Fibroblast of peridontal ligament (primary cell): ENCODE data around the gene NUP107.

Source experiments
- DNase-seq: peaks from one replicate; pipeline ENCODE4 v3.0.0-alpha.2; 2010; ENCODE audit errors: extremely low read depth

NUP107 gene

DNA sequence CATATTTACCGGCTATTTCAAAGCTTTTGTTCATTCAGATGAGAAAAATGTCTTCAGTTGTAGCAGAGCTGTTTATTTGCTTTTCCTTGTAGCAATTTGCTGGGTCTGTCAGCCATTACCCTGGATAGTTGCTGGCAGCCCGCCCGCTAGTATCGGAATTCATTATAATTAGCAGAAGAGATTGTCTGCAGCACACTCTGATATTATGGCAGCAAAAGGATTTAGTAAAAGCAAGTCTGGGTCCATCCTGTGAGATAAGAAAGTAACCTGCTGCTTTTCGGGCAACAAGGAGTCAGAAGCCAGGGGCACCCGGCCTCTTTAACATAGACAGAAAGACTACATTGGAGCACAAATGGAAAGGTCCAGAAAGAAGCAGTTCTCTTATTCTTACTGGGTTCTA lies 53.1 kb downstream of the NUP107 start:
- no peak for DNase-seq

DNA sequence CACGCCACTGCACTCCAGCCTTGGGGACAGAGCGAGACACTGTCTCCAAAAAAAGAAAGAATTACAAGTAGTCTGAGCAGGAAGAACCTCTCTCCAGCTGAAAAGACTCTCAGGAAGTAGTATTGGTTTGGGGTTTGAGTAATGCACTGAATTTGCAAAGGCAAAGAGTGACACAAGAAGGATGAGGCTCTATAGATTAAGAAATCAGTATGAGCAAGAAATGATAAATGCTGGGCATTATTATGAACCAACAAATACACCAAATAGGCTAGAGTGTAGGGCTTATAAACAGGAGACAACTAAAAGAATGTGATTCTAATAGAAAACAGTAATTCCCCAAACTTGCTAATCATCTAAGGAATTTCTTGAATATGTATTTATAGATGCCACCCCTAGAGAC lies 56.6 kb downstream of the NUP107 start:
- no peak for DNase-seq

DNA sequence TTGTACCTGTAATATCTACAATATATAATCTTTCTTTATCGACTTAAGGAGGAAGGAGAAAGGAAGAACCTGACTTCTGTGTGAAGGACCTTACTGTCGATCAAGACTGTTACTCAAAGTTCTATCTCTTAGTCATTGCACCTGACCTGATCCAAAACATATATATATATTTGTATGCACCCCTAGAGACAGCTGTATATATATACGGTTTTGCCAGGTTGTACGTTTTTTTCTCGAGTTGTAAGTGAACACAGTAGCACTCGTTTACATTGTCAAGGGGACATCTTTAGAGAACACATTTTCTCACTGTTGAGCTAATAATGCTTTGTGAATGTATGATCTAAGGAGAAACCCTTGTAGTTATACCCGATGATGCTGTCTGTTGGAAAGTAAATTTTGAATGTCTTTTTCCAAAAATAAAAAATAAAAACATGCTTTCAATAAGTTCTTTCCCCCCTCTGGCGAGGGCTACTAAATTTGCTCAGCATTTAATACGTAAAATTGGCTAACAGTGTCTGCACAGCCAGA lies 58.7 kb downstream of the NUP107 start:
- DNase-seq = no peak

DNA sequence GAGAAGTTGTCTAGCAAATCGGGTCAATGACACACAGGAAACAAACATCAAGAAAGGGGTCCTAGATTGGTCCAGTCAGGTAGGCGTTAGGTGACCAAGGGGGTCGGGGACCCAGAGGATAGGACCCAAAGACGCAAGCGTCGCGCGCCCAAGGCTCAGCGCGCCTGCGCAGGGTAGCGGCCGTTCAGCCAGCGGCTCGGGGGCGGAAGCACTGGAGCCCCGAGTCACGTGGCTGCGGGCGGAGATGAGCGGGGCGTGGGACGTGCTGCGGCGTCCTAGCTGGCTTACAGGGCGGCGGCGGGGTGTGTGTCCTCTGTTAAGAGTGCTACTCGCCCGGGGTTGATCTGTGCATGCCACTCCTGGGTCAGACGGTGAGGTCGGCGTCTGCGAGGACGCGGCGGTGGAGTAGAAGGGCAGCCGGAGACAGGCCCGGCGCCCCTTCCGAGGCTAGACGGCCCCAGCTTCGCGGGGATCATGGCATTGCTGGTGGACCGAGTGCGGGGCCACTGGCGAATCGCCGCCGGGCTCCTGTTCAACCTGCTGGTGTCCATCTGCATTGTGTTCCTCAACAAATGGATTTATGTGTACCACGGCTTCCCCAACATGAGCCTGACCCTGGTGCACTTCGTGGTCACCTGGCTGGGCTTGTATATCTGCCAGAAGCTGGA lies 59.3 kb downstream of the NUP107 start, which contains the start of gene SLC35E3:
Gene SLC35E3 (plus strand): TSS at position 273 of the 668 bp plus-strand sequence. CDS start 202 bp downstream, at position 475.
- DNase-seq = peak; percentile 72

DNA sequence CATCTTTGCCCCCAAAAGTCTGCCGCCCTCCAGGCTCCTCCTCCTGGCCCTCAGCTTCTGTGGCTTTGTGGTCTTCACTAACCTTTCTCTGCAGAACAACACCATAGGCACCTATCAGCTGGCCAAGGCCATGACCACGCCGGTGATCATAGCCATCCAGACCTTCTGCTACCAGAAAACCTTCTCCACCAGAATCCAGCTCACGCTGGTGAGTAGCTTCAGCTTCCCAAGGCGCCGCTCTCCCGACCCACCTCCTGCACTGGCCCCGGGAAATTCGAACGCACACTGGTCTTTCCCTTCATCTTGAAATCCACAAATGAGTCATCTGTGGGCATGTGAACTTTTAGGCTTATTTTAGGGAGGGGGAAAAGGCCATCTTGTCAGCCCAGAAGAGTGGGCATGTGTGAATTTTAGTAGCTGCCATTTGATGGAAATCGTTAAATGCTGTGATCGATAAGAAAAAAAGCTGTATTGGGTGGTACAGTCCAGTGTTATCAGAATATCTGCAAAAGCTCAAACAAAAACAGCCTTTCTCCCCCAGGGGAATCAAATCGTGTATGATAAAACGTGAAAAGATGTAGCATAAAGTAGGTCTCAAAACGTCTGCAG lies 59.9 kb downstream of the NUP107 start:
- DNase-seq = peak; percentile 68

DNA sequence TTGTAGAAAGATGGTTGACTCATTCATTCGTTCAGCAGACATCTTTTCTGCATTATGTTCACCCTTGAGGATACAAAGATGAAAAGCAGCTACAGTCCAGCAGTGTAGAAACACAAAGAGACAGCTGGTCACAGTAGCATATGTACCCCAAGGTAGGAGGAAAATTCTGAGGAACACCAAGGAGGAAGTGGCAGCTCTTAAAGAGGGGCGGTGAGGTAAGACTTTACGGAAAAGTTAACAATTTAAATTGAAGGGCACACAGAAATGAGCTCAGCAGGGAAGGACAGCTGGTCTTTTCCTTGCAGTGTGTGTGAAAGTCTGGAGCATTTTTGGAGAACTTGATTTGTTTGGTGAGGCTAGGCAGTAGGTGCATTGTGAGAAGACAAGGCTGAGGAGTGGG lies 62.7 kb downstream of the NUP107 start:
- DNase-seq = no peak

DNA sequence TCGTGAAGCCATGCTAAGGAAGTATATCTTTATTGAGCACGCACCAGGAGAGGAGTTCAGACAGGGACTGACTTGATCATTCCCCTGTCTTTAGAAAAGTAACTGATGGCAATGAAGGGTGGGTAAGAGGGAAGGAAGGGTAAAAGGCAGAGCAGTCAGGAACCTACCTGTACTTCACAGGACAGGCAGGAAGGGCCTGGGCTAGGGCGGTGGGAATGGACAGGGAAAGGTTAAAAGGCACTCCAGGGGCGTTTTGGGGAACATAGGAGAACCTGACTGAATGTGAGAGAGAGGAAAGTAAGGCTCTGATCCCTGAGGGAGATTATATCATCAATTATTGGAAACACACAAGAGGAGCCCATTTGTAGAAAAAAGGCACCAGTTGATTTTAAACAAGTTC lies 63.1 kb downstream of the NUP107 start:
- DNase-seq = no peak

DNA sequence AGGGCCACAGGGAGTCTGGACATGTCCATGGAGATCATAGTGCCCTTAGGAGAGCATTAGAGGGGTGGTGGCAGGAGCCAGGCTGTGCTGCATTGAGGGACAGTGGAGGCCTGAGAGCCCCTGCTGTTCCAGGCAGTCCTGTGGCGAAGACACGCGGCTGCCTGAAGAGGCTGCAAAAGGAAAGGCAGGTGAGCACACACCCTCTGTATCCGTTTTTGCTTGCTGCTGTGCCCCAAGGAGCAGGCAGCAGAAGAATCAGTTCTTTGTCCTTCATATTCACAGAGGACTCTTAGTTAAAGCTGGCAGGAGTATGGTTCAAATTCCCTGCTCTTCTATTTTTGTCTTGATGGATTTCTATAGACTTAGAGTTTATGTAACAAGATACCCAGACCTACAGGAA lies 63.7 kb downstream of the NUP107 start:
- DNase-seq = no peak

DNA sequence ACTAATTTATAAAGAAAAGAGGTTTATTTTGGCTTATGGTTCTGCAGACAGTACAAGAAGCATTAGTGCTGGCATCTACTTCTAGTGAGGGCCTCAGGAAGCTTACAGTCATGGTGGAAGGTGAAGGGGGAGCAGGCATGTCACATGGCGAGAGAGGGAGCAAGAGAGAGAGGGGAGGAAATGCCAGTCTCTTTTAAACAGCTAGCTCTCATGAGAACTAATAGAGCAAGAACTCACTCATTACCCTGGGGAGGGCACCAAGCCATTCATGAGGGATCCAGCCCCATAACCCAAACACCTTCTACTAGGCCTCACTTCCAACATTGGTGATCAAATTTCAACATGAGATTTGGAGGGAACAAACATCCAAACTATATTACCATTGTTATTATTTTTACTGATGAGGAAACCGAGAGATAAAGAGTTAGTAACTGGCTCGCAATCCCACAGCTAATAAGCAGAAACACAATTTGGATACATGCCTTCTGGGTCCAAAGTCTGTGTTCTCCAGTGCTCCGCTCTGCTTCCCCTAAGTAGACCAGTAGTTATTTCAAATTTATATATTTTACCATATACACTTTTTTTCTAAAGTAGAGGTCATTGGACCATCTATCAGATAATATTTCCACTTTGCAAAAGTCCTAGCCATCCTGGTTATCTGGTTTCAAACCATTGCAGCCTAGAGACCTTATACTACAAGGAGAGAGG lies 68.9 kb downstream of the NUP107 start:
- no peak for DNase-seq

DNA sequence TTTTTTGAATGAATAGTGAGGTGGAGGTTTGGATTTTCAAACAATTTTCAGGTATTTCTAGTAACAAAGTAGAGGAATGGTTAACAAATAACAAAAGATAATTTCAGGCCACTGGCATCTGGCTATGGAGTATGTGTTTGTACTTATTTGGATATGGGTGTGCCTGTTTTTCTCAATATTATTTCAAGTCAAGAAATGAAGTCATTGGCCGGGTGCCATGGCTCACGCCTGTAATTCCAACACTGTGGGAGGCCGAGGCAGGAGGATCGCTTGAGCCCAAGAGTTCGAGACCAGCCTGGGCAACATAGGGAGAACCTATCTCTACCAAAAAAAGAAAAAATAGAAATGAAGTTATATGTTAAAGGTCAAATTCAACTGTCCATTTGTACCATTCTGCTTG lies 73.1 kb downstream of the NUP107 start:
- no peak for DNase-seq

DNA sequence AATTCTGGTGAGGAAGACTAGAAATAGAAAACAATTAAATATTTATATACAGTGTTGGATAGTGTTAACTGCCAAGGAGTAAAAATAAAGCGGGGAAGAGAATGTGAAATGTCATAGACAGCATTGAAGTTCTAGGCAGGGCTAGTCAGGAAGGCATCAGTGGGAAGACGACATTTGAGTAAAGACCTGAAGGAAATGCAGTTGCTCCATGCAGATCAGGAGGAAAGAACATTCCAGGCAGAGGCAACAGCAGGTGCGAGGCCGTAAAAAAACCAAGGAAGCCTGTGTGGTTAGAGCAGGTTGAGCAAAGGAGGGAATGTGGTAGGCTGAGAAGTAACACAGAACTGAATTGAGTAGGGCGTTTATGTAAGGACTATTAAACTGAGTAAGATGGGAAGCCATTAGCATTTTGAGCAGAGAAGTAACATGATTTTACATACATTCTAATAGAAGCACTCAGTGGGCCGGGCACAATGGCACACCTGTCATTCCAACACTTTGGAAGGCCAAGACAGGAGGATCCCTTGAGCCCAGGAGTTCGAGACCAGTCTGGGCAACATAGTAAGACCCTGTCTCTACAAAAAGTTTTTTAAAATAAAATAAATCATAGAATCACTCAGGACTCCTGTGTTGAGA lies 74.1 kb downstream of the NUP107 start:
- no peak for DNase-seq

DNA sequence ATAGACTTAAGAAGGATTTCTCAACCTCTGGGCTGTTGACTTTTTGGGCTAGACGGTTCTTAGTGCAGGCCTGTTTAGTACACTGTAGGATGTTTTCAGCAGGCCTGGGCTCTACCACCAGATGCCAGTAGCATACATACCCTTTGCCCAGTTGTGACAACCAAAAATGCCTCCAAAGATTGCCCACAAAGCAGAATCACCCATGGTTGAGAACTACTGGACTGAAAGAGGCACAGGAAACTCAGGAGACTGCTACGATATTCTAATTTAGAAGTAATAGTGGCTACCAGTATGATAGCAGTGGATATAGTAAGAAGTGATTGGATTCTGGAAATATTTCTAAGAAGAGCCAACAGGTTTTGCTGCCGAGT lies 74.6 kb downstream of the NUP107 start:
- DNase-seq = no peak

DNA sequence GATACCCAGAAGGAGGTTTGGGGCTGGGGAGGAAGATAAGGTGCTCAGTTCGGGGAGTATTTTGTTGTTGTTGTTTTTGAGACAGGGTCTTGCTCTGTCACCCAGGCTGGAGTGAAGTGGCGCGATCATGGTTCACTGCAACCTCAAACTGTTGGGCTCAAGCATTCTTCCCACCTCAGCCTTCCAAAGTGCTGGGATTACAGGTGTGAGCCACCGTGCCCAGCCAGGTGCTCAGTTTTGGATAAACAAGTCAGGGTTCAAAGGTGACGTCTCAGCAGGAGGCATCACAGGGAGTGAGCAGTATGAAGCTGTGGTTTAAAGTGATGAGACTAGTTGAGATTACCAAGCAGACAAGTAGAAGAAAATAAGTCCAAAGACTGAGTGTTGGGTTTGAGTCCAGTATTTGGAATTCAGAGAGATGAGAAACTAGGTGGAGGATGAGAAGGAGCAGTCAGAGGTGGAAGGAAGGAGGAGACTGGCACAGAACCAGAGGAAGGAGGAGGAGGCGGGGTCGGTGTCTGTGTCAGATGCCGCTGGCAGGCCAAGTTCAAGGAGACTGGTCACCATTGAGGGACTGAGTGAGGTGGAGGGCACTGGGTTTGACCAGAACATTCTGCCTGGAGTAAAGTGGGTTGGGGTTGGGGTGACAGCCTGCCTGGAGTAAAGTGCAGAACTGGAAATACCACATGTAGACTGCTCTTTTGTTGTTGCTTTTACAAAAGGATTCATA lies 75.3 kb downstream of the NUP107 start:
- no peak for DNase-seq

DNA sequence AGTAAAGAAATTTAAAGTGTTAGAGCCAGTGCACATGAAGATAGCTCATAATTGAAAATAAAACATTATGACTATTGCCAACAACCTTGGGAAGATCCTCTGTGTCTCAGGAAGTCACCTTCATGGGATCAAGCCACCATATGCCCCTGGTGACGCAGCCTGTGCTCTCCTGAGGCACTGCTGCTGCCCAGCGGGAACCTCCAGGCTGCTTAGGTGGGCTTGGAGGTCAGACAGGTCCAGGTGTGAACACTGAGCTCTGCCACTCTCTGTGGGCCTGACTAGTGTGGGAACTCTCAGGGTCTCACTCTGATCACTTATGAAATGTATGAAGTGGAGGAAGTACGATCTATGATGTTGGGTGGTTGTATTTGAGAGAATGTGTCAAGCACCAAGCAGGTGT lies 75.9 kb downstream of the NUP107 start:
- DNase-seq = no peak

DNA sequence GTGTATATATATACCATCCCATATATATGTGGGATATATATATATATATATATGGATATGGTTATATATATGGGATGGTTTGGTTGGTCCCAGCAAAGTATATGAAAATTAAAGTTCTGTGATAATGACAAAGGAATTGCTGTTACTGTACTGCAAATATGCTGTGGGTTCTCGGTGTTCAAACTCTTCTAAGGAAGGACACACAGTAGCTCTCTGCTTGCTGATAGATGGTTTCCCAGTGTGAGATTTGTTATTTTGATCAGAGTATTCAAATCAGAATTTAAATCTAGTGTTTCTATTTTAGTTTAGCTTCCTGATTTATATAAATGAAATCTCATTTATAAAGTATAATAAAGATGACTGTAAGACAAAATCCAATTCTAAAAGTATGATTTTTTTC lies 78.9 kb downstream of the NUP107 start:
- no peak for DNase-seq

DNA sequence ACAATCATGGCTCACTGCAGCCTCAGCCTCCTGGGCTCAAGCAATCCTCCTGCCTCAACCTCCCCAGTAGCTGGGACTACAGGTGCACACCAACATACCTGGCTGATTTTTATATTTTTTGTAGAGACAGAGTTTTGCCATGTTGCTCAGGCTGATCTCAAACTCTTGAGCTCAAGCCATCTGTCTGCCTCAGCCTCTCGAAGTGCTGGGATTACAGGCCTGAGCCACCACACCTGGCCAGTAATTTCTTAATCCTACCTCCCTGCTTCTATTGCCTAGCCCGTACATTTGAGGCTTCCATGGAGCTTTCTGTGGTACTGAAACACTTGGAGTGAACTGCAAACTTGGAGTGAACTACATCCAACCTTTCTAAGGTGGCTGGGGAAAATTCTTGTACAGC lies 79.9 kb downstream of the NUP107 start:
- no peak for DNase-seq

DNA sequence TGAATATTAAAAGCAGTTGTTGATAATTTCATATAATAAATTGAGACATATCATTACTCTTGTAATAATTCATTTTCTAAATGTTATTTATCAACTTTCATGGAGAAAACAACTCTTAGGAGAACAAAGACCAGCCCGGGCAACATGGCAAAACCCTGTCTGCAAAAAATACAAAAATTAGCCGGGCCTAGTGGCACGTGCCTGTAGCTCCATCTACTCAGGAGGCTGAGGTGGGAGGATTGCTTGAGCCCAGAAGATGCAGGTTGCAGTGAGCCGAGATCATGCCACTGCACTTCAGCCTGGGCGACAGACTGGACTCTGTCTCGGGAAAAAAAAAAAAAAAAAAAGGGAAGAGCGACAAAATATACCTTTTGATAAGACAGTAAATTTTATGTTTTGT lies 80.4 kb downstream of the NUP107 start:
- DNase-seq = no peak

DNA sequence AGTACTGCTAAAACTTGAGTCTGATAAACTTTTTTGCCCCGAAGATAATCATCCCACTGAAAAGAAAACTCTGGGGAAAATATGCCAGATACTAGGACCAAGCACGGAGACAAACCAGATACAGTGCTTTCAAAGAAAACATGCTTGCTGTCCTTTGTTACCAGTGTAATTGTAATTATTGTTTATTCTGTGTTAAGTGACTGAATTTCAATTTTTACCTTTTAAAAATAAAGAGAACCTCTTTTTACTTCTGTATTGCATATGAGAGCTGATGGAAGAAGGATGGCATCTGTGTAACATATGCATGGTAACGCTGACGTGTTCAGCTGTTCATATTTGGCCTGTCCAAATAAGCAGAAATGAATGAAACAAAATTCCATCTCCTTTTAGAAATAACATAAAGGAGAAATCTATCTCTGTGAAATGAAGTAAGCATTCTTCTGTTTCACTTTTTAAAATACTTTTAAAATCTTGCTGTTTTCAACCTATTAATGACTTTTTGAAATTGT lies 81.7 kb downstream of the NUP107 start:
- DNase-seq = no peak

DNA sequence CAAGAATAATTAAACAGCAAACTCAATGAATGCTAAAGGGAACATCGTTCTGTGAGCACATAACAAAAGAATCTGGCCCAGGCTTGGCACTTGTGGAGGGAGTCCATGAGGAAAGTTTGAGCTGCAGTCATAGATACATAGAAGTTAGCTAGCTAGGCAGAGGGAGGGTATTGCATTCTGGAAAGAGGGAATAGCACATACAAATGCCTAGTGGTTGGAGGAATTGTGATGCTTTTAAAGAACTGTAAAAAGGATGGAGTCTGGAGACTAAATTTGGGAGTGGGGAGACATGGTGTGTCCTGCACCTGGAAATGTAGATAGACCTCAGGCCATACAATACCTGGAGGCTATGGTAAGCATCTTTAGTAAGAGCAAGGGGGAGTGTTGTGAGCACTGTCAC lies 83.2 kb downstream of the NUP107 start:
- DNase-seq = no peak

DNA sequence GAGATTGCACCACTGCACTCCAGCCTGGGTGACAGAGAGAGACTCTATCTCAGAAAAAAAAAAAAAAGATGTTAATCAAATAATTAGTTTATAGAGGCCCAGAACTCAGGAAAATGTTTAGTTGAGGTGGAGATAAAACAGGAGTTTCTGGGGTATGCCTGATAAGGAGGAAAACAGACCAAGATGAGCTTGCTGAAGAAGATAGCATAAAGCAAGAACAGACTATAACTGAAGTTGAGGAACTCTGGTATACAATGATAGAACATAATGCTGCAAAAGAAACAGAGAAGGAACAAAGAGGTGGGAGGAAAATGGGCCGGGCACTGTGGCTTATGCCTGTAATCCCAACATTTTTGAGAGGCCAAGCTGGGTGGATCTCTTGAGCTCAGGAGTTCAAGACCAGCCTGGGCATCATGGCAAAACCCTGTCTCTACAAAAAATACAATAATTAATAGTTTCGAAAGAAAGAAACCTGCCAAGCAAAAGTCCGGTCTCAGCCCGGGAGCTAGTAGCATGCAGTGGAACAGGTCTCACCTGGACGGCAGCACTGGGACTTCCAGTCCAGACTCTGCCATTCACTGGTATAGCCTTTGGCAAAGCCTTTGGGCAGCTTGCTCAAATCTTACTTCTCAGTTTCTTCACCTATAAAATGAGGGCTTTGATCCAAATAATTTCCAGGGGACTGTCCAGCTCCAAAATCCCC lies 84.6 kb downstream of the NUP107 start:
- DNase-seq = no peak

DNA sequence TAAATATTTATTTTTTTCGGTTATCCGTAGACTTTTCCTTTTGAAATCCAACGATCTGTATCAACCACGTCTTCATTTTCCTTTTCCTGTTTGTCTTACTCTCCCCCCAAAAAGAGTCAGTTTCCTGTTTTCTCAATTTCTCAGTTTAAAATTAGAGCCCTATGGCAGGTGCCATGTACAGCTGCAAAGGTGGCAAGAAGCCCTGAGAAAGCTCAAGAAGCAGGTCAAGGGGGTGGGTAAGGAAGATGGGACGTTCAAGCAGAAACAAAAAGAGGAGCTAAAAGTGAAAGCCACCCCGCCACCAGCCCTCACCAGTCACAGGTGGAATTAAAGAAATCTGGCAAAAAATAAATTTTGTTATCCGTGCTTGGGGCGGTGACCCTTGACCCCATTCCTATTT lies 85.9 kb downstream of the NUP107 start:
- no peak for DNase-seq
